ENCODE measurements around the gene NHERF1. TPM values are rescaled to one million over a fixed set of nuclear protein-coding genes. Genes with fewer than 3 reads are reported as not detected.

NHERF1 gene
- polyA plus RNA-seq, 1 donor (not counting 4 experiments of a cell fraction or from before 2014, with no cell fraction given), result 45.6 TPM

GRCh38 chr17:74768069-74768762, 19.8 kb downstream of the NHERF1 start:
- H2AFZ ChIP-seq (ENCODE audit: control insufficient read depth, low read length), result no peak overlapping the region
- DNase-seq (ENCODE audit: low read depth, low spot score), result no peak
- no peak for TF ChIP-seq EZH2 (IDR thresholded peaks at IDR 0.05; ENCODE audit: low read length)
- TF ChIP-seq CTCF (optimal IDR thresholded peaks at IDR 0.05 in 1 of 3, IDR thresholded peaks at IDR 0.05 in 1 of 3, conservative IDR thresholded peaks at IDR 0.05 in 1 of 3; ENCODE audit: extremely low read depth in 1 of 3, insufficient read depth in 2 of 3, low read length in 3 of 3), result peak in 1 of 3 experiments; percentile 1
- no peaks in the 10 kb centered on the region for H3K79me2 ChIP-seq (ENCODE audit: control insufficient read depth, insufficient read depth, low read length)
- H4K20me1 ChIP-seq (ENCODE audit: control insufficient read depth, extremely low read depth, insufficient read depth, low read length), result no peaks in the 10 kb centered on the region
- H3K27ac ChIP-seq (ENCODE audit: control insufficient read depth, insufficient read depth, low read length), result no peak overlapping the region
- dilution Hi-C loops (cut with MboI; ENCODE audit: extremely low pct_ligation_motif_present, low sequenced_read_pairs), result no loop called here
- H3K36me3 ChIP-seq (ENCODE audit: control insufficient read depth in 2 of 2, extremely low read depth in 1 of 2, insufficient read depth in 2 of 2, low read length in 2 of 2), result peaks cover 28 to 41% of the 10 kb centered on the region in 2 experiments
- H3K27me3 ChIP-seq (ENCODE audit: control insufficient read depth, extremely low read depth, insufficient read depth, low read length), result no peaks in the 10 kb centered on the region
- no peaks in the 10 kb centered on the region for H3K4me1 ChIP-seq (ENCODE audit: control insufficient read depth, extremely low read depth, insufficient read depth, low read length)
- no peak overlapping the region for H3K4me3 ChIP-seq (ENCODE audit: control insufficient read depth in 2 of 3, extremely low read depth in 1 of 3, insufficient read depth in 2 of 3, low read depth in 1 of 3, low read length in 3 of 3)
- H3K4me2 ChIP-seq (ENCODE audit: control insufficient read depth, extremely low read depth, insufficient read depth, low read depth, low read length), result no peak overlapping the region
- H3K9me1 ChIP-seq (ENCODE audit: control insufficient read depth, extremely low read depth, insufficient read depth, low read length), result no peaks in the 10 kb centered on the region
- no peak for FAIRE-seq
- no peaks in the 10 kb centered on the region for H3K9me3 ChIP-seq (ENCODE audit: control insufficient read depth, low read depth, low read length)
- no peak overlapping the region for H3K9ac ChIP-seq (ENCODE audit: control insufficient read depth, extremely low read depth, insufficient read depth, low read length)

GRCh38 chr17:74768763-74769114, 20.3 kb downstream of the NHERF1 start:
- H3K4me3 ChIP-seq (ENCODE audit: control insufficient read depth in 2 of 3, extremely low read depth in 1 of 3, insufficient read depth in 2 of 3, low read depth in 1 of 3, low read length in 3 of 3), result no peak overlapping the region
- H3K4me1 ChIP-seq (ENCODE audit: control insufficient read depth, extremely low read depth, insufficient read depth, low read length), result no peaks in the 10 kb centered on the region
- H3K4me2 ChIP-seq (ENCODE audit: control insufficient read depth, extremely low read depth, insufficient read depth, low read depth, low read length), result no peak overlapping the region
- H3K27me3 ChIP-seq (ENCODE audit: control insufficient read depth, extremely low read depth, insufficient read depth, low read length), result no peaks in the 10 kb centered on the region
- no peaks in the 10 kb centered on the region for H3K9me1 ChIP-seq (ENCODE audit: control insufficient read depth, extremely low read depth, insufficient read depth, low read length)
- DNase-seq (ENCODE audit: low read depth, low spot score), result no peak
- H3K9ac ChIP-seq (ENCODE audit: control insufficient read depth, extremely low read depth, insufficient read depth, low read length), result no peak overlapping the region
- H4K20me1 ChIP-seq (ENCODE audit: control insufficient read depth, extremely low read depth, insufficient read depth, low read length), result no peaks in the 10 kb centered on the region
- H3K27ac ChIP-seq (ENCODE audit: control insufficient read depth, insufficient read depth, low read length), result no peak overlapping the region
- H3K36me3 ChIP-seq (ENCODE audit: control insufficient read depth in 2 of 2, extremely low read depth in 1 of 2, insufficient read depth in 2 of 2, low read length in 2 of 2), result peaks cover 31 to 46% of the 10 kb centered on the region in 2 experiments
- dilution Hi-C loops (cut with MboI; ENCODE audit: extremely low pct_ligation_motif_present, low sequenced_read_pairs), result no loop called here
- no peak for FAIRE-seq
- H3K79me2 ChIP-seq (ENCODE audit: control insufficient read depth, insufficient read depth, low read length), result peaks cover 4% of the 10 kb centered on the region
- TF ChIP-seq EZH2 (IDR thresholded peaks at IDR 0.05; ENCODE audit: low read length) (no peak), CTCF (optimal IDR thresholded peaks at IDR 0.05 in 1 of 3, IDR thresholded peaks at IDR 0.05 in 1 of 3, conservative IDR thresholded peaks at IDR 0.05 in 1 of 3; ENCODE audit: extremely low read depth in 1 of 3, insufficient read depth in 2 of 3, low read length in 3 of 3) (no peak)
- no peak overlapping the region for H2AFZ ChIP-seq (ENCODE audit: control insufficient read depth, low read length)
- no peaks in the 10 kb centered on the region for H3K9me3 ChIP-seq (ENCODE audit: control insufficient read depth, low read depth, low read length)
